Prostate gland (tissue), 2 donors: ENCODE measurements around the gene ZBTB25.

Source experiments
- CTCF ChIP-seq, 4 experiments: fragments of 200-600 bp in 2 of 4; fragments of 450-650 bp in 2 of 4; sonication (generic) in 2 of 4; IDR thresholded peaks; 1 replicate in 3 of 4; 2 replicates in 1 of 4; pipeline ENCODE4 v1.5.1; 2016 to 2019; ENCODE audit warnings: antibody characterized with exemption in 4 of 4, mild to moderate bottlenecking in 2 of 4, moderate library complexity in 2 of 4
- POLR2A ChIP-seq: fragments of 450-650 bp; IDR thresholded peaks from one replicate; pipeline ENCODE4 v1.6.1; 2016; ENCODE audit warnings: antibody characterized with exemption, mild to moderate bottlenecking
- POLR2AphosphoS5 ChIP-seq: sonication (generic); formaldehyde crosslinking; IDR thresholded peaks from one replicate; pipeline ENCODE4 v1.6.1; 2017; ENCODE audit warnings: antibody characterized with exemption

DNA sequence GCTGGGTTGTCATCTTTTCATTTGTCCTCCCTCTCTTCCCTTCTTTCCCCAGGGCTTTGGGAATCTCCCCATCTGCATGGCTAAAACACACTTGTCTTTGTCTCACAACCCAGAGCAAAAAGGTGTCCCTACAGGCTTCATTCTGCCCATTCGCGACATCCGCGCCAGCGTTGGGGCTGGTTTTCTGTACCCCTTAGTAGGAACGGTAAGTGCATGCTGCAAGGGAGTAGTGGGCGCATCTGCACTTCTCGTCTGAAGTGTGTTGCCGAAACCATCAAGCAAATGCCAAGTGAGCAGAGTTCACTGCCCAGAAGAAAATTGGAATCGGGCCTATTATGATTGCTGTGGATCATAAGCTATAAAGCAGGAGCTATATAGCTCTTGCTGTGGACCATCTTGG is 49.0 kb downstream of the ZBTB25 start:
- TF ChIP-seq CTCF (IDR thresholded peaks at IDR 0.05) (no peak), POLR2A (no peak), POLR2AphosphoS5 (no peak)
